HepG2 (cell line): ENCODE results near the gene TJAP1. TPM values are rescaled to one million over a fixed set of nuclear protein-coding genes. Genes with fewer than 3 reads are reported as not detected.

Source experiments
- BORCS8-MEF2B ChIP-seq: sonication (generic); formaldehyde crosslinking; IDR thresholded peaks from 2 replicates; pipeline ENCODE4 v1.8.0; 2022; ENCODE audit warnings: mild to moderate bottlenecking, missing genetic modification reagents
- GLMP ChIP-seq: sonication (generic); formaldehyde crosslinking; IDR thresholded peaks from 2 replicates; pipeline ENCODE4 v1.9.0; 2021; ENCODE audit warnings: missing genetic modification reagents, mild to moderate bottlenecking, borderline replicate concordance
- HOXA3 ChIP-seq: sonication (generic); formaldehyde crosslinking; IDR thresholded peaks from 2 replicates; pipeline ENCODE4 v1.5.0; 2020; ENCODE audit warnings: missing genetic modification reagents
- LCORL ChIP-seq, 2 experiments: fragments of 450-650 bp in 1 of 2; sonication (generic) in 1 of 2; formaldehyde crosslinking in 1 of 2; IDR thresholded peaks; 2 replicates each; pipeline versions ENCODE4 v1.5.0 to v1.6.1; 2017 to 2020; ENCODE audit warnings: antibody characterized with exemption in 1 of 2, missing genetic modification reagents in 1 of 2
- MTF2 ChIP-seq: sonication (generic); formaldehyde crosslinking; IDR thresholded peaks from 2 replicates; pipeline ENCODE4 v1.5.0; 2020; ENCODE audit warnings: missing genetic modification reagents, borderline replicate concordance
- PCBP2 ChIP-seq: fragments of 200-400 bp; formaldehyde crosslinking; optimal IDR thresholded peaks from 2 replicates; pipeline ENCODE3; 2018; ENCODE audit warnings: low read length, low read depth; ENCODE audit not compliant: poor library complexity, severe bottlenecking
- RBM22 ChIP-seq: fragments of 200-400 bp; formaldehyde crosslinking; optimal IDR thresholded peaks from 2 replicates; pipeline ENCODE3; 2017; ENCODE audit warnings: mild to moderate bottlenecking, low read length, moderate library complexity
- SMYD3 ChIP-seq: sonication (generic); formaldehyde crosslinking; IDR thresholded peaks from 2 replicates; pipeline ENCODE4 v1.8.1; 2023; ENCODE audit warnings: mild to moderate bottlenecking, missing genetic modification reagents
- SOX5 ChIP-seq: IDR thresholded peaks from 2 replicates; pipeline ENCODE4 v1.6.1; 2016; ENCODE audit warnings: borderline replicate concordance
- TCF7 ChIP-seq: sonication (generic); IDR thresholded peaks from 2 replicates; pipeline ENCODE4 v1.6.1; 2016; ENCODE audit warnings: antibody characterized with exemption, low read depth
- TERF1 ChIP-seq: sonication (generic); formaldehyde crosslinking; IDR thresholded peaks from 2 replicates; pipeline ENCODE4 v1.8.0; 2022; ENCODE audit warnings: mild to moderate bottlenecking, missing genetic modification reagents, moderate library complexity
- TFDP2 ChIP-seq: sonication (generic); formaldehyde crosslinking; IDR thresholded peaks from 2 replicates; pipeline ENCODE4 v1.4.0; 2020; ENCODE audit warnings: missing genetic modification reagents
- ZBTB39 ChIP-seq: sonication (generic); formaldehyde crosslinking; IDR thresholded peaks from 2 replicates; pipeline ENCODE4 v1.5.0; 2020; ENCODE audit warnings: missing genetic modification reagents
- ZBTB4 ChIP-seq: sonication (generic); formaldehyde crosslinking; IDR thresholded peaks from 2 replicates; pipeline ENCODE4 v1.4.0; 2020; ENCODE audit warnings: missing genetic modification reagents, mild to moderate bottlenecking, borderline replicate concordance
- ZFP1 ChIP-seq: IDR thresholded peaks from 2 replicates; pipeline ENCODE4 v1.6.1; 2016
- ZNF207 ChIP-seq: fragments of 450-650 bp; IDR thresholded peaks from 2 replicates; pipeline ENCODE4 v1.6.1; 2016; ENCODE audit warnings: antibody characterized with exemption, borderline replicate concordance
- ZNF3 ChIP-seq: IDR thresholded peaks from 2 replicates; pipeline ENCODE4 v1.7.0; 2017; ENCODE audit warnings: inconsistent platforms
- ZNF788 ChIP-seq: sonication (generic); formaldehyde crosslinking; IDR thresholded peaks from 2 replicates; pipeline ENCODE4 v1.5.0; 2020; ENCODE audit warnings: mild to moderate bottlenecking, missing genetic modification reagents, borderline replicate concordance
- ZSCAN30 ChIP-seq: sonication (generic); formaldehyde crosslinking; IDR thresholded peaks from 2 replicates; pipeline ENCODE4 v1.5.0; 2020; ENCODE audit warnings: mild to moderate bottlenecking, missing genetic modification reagents
- polyA plus RNA-seq, 8 experiments: library from polyadenylated mRNA; depleted of rRNA in 3 of 8; stranded (reverse) in 7 of 8; unstranded in 1 of 8; fragments of >200 nt; fragmentation: Illumina TruSeq in 4 of 8; extraction: Trizol in 4 of 8; gene quantifications; 2 replicates each; pipeline versions ENCODE4 v1.2.1 to v1.2.3, GENCODE V29; 2011 to 2016; ENCODE audit warnings: low read depth in 4 of 8, missing spikeins in 1 of 8, mixed read lengths in 1 of 8; ENCODE audit not compliant: insufficient read depth in 1 of 8
- total RNA-seq, 5 experiments: library from RNA; depleted of rRNA; stranded (reverse); fragments of >200 nt; fragmentation: Illumina TruSeq; extraction: Trizol; gene quantifications; 2 replicates each; pipeline ENCODE4 v1.2.3, GENCODE V29; 2016; ENCODE audit warnings: low read depth in 1 of 5

TJAP1 gene
- total and polyA plus RNA-seq, 2 of the 13 experiments (the other 11 are each of a cell fraction or from before 2014, with no cell fraction given): 15.7 to 41.6 TPM

GRCh38 chr6:43478008-43478372 is 620 bp downstream of the TJAP1 start (continued):
- TF ChIP-seq ZBTB39 (no peak), ZBTB4 (no peak), LCORL (IDR thresholded peaks at IDR 0.05) (no peak), LCORL (CRISPR knock-in tag; IDR thresholded peaks at IDR 0.05) (0 out of 2 replicates have a peak, but pooled peaks have one; percentile 4), PCBP2 (no peak), ZSCAN30 (CRISPR knock-in tag) (0 out of 2 replicates have a peak, but pooled peaks have one; percentile 2), TCF7 (no peak), RBM22 (no peak), ZNF3 (CRISPR knock-in tag) (no peak), BORCS8-MEF2B (CRISPR knock-in tag) (no peak), TERF1 (CRISPR knock-in tag) (no peak), MTF2 (CRISPR knock-in tag) (0 out of 2 replicates have a peak, but pooled peaks have one; percentile 17), ZNF788 (CRISPR knock-in tag) (no peak), SOX5 (no peak), GLMP (no peak), HOXA3 (CRISPR knock-in tag) (peak; percentile 16; the same call in 1 of the 2 replicates), TFDP2 (CRISPR knock-in tag) (no peak), ZNF207 (no peak), SMYD3 (CRISPR knock-in tag) (no peak), ZFP1 (CRISPR knock-in tag) (no peak)
- TF ChIP-seq, all 625 proteins: peak for 5
